Measurements from ENCODE around the gene SRRM3.
"Not testable (repeated sequence)": the region's sequence is repeated elsewhere in the genome, so short reads cannot be mapped to it uniquely, and the experiment has no call there.

The SRRM3 gene

DNA sequence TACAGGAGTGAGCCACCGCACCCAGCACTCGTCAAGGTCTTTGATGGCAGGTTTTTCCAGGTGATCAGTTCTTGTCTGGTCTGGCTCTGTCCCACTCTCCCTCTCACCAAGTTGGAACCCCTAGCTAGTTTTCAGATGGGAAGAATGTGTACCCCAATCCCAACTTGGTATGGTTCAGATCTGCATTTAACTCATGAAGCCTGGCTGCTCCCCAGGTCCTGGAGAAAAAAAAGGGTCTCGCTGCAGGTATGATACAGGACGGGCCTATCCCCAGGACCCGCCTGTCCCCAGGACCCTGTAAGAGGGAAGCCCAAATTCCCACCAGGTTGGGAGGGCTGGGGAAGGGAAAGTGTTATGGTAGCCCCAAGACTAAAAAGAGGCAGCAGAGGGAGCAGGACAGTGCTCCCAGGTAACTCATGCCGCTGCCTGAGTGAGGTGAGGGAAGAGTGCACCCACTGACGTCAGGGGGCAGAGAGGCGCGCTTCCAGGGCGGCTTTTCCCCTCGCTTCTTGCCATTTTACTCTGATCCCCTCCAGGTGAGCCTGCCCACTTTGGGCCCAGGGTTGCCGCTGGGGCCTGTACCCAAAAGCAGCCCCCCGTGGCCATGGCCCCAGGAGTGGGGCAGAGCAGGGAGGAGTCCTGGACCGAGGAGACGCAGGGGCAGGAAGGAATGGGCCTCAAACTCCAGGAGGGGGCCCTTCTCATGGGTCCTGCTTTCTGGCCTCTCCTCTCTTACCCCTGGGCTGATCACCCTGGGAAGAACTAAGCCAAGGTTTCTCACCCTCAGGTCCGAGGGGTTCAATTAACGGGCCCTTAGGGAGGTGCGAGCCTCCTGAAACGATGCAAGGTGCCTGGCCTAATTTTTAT lies 36.4 kb upstream of the SRRM3 start:
- TF ChIP-seq CTCF (IDR thresholded peaks at IDR 0.05; ENCODE audit: insufficient read depth, low read depth, low read length, missing control alignments), result no peak
- no peak for DNase-seq (ENCODE audit: low read depth)
- H3K4me3 ChIP-seq (ENCODE audit: low read depth, low read length), result no peak overlapping the region

- peak overlapping the region; percentile 45 for H3K4me3 ChIP-seq (ENCODE audit: low read depth, low read length)
- no peak for TF ChIP-seq CTCF (IDR thresholded peaks at IDR 0.05; ENCODE audit: insufficient read depth, low read depth, low read length, missing control alignments)
- DNase-seq (ENCODE audit: low read depth), result no peak
Observed at GRCh38 chr7:76165973-76166403, 35.7 kb upstream of the SRRM3 start.

- TF ChIP-seq CTCF (IDR thresholded peaks at IDR 0.05; ENCODE audit: insufficient read depth, low read depth, low read length, missing control alignments), result no peak
- peak; percentile 92 for DNase-seq (ENCODE audit: low read depth)
- H3K4me3 ChIP-seq (ENCODE audit: low read depth, low read length), result peak overlapping the region; percentile 45
Observed at GRCh38 chr7:76166404-76167255, 35.1 kb upstream of the SRRM3 start.

- no peak for DNase-seq (ENCODE audit: low read depth)
- no peak overlapping the region for H3K4me3 ChIP-seq (ENCODE audit: low read depth, low read length)
- TF ChIP-seq CTCF (IDR thresholded peaks at IDR 0.05; ENCODE audit: insufficient read depth, low read depth, low read length, missing control alignments), result no peak
Observed at GRCh38 chr7:76173566-76174205, 28.0 kb upstream of the SRRM3 start.

DNA sequence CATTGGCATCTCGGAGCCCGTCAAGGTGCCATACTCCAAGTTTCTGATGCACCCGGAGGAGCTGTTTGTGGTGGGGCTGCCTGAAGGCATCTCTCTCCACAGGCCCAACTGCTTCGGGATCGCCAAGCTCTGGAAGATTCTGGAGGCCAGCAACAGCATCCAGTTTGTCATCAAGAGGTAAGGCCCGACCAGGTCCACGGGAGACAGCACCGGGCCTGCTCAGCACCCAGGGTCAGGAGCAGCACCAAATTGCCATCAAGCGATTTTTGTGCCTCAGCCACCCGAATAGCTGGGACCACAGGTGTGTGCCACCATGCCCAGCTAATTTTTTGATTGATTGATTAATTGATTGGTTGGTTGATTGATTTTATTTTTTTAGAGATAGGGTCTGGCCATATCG lies 24.7 kb upstream of the SRRM3 start:
- DNase-seq (ENCODE audit: low read depth); H3K4me3 ChIP-seq (ENCODE audit: low read depth, low read length): not testable (repeated sequence)

DNA sequence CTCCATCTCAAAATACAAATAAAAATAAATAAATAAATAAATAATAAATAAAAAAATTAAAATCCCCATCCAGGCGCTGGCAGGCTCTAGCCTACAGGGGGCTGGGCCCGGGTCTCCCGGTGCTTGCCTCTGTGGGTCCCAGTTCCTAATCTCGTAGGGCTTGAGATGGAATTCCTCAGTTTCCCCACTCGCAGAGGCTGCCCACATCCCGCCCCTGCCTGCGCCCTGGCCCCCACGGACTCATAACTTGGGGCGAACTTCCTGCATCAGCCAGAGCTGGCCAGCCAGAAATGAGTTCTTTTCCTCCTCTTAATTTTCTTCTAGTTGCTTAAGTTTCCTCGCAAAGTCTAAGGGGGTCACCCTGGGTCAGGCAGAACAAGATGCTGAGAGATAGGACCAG lies 22.0 kb upstream of the SRRM3 start:
- no peak overlapping the region for H3K4me3 ChIP-seq (ENCODE audit: low read depth, low read length)
- DNase-seq (ENCODE audit: low read depth), result no peak
- no peak for TF ChIP-seq CTCF (IDR thresholded peaks at IDR 0.05; ENCODE audit: insufficient read depth, low read depth, low read length, missing control alignments)

All from GM12865 (cell line).